GM12878 (cell line): ENCODE results near the gene FFAR3. TPM values are rescaled to one million over a fixed set of nuclear protein-coding genes. Genes with fewer than 3 reads are reported as not detected.

Source experiments
- ATAC-seq: fragments of 200-7000 bp; cut with Tn5 transposase; 3 replicates; pipeline ENCODE4 v1.9.1; 2020; ENCODE audit warnings: mild to moderate bottlenecking, moderate library complexity
- BruUV-seq: library from RNA; stranded (reverse); fragments of 400-500 nt; replicated peaks from 2 replicates; lab custom pipeline; 2021; lab: Mats Ljungman, UMichigan
- CTCF ChIA-PET: fragments of 300-600 bp; sonication (Branson Sonifier 250); formaldehyde crosslinking; extraction: SDS; loops from one replicate; lab custom pipeline; 2021; ENCODE audit warnings: inconsistent platforms; lab: Yijun Ruan, JAX
- POLR2A ChIA-PET: fragments of 350-600 bp; formaldehyde crosslinking; extraction: SDS; loops from one replicate; lab custom pipeline; 2021; ENCODE audit warnings: inconsistent platforms; lab: Charles Lee
- RAD21 ChIA-PET: fragments of 300-600 bp; sonication (Branson Sonifier 250); formaldehyde crosslinking; loops from one replicate; lab custom pipeline; 2023; ENCODE audit warnings: antibody characterized with exemption; ENCODE audit not compliant: unreplicated experiment; lab: Charles Lee
- SMC1A ChIA-PET: fragments of 300-600 bp; sonication (Branson Sonifier 250); formaldehyde crosslinking; loops from one replicate; lab custom pipeline; 2023; ENCODE audit not compliant: unreplicated experiment, uncharacterized antibody; lab: Charles Lee
- DNase-seq: peaks from one replicate; pipeline ENCODE4 v3.0.0-alpha.2; 2011; ENCODE audit warnings: low read depth, low spot score
- FAIRE-seq: peaks from 3 replicates; lab custom pipeline; 2011; peaks lifted over from hg19 to GRCh38; lab: Jason Lieb, UNC
- H2AFZ ChIP-seq: 2 replicates; pipeline ENCODE4 v1.6.0; 2011; ENCODE audit warnings: low read depth, low read length, control low read depth; ENCODE audit not compliant: control insufficient read depth
- H3K27ac ChIP-seq: 2 replicates; pipeline ENCODE4 v1.5.1; 2011; ENCODE audit warnings: control low read depth; ENCODE audit not compliant: control insufficient read depth, insufficient read depth
- H3K27me3 ChIP-seq, 2 experiments: replicated peaks in 1 of 2; 2 replicates each; pipeline versions ENCODE4 v1.6.0 to v1.6.1; 2011; ENCODE audit warnings: low read length in 1 of 2; ENCODE audit not compliant: control insufficient read depth in 2 of 2, insufficient read depth in 2 of 2
- H3K36me3 ChIP-seq, 2 experiments: 2 replicates each; pipeline ENCODE4 v1.5.1; 2011; ENCODE audit warnings: low read length in 1 of 2; ENCODE audit not compliant: control insufficient read depth in 2 of 2, insufficient read depth in 2 of 2
- H3K4me1 ChIP-seq: 2 replicates; pipeline ENCODE4 v1.6.1; 2011; ENCODE audit warnings: mild to moderate bottlenecking, low read length, moderate library complexity, mixed read lengths; ENCODE audit not compliant: control insufficient read depth, insufficient read depth
- H3K4me2 ChIP-seq: 2 replicates; pipeline ENCODE4 v1.6.0; 2011; ENCODE audit warnings: control low read depth; ENCODE audit not compliant: control insufficient read depth, insufficient read depth
- H3K4me3 ChIP-seq: fragments of 200-600 bp; sonication (generic); 2 replicates; pipeline ENCODE4 v1.5.1; 2016
- H3K79me2 ChIP-seq: 2 replicates; pipeline ENCODE4 v1.6.0; 2011; ENCODE audit warnings: low read length; ENCODE audit not compliant: control insufficient read depth, insufficient read depth
- H3K9ac ChIP-seq: 2 replicates; pipeline ENCODE4 v1.8.0; 2011; ENCODE audit warnings: low read length, control low read depth, mixed read lengths; ENCODE audit not compliant: control insufficient read depth, insufficient read depth
- H3K9me3 ChIP-seq: replicated peaks from 3 replicates; pipeline ENCODE4 v1.5.1; 2011; ENCODE audit warnings: mild to moderate bottlenecking, low read length; ENCODE audit not compliant: control insufficient read depth, insufficient read depth
- H4K20me1 ChIP-seq: 2 replicates; pipeline ENCODE4 v1.6.0; 2011; ENCODE audit not compliant: control insufficient read depth, insufficient read depth
- BACH1 ChIP-seq: fragments of 450-650 bp; IDR thresholded peaks from 2 replicates; pipeline ENCODE4 v1.6.1; 2017; ENCODE audit warnings: mild to moderate bottlenecking, borderline replicate concordance
- CREM ChIP-seq: IDR thresholded peaks from 2 replicates; pipeline ENCODE4 v1.6.1; 2014; ENCODE audit warnings: antibody characterized with exemption, low read depth
- IRF4 ChIP-seq: IDR thresholded peaks from 2 replicates; pipeline ENCODE4 v1.6.1; 2011; ENCODE audit warnings: low read depth, low read length
- KLF5 ChIP-seq: fragments of 450-650 bp; IDR thresholded peaks from 2 replicates; pipeline ENCODE4 v1.6.1; 2014; ENCODE audit warnings: mild to moderate bottlenecking; ENCODE audit not compliant: partially characterized antibody
- MEF2B ChIP-seq: fragments of 450-650 bp; IDR thresholded peaks from 2 replicates; pipeline ENCODE4 v1.6.1; 2018; ENCODE audit warnings: mild to moderate bottlenecking, moderate library complexity; ENCODE audit not compliant: partially characterized antibody, poor library complexity, severe bottlenecking
- MTA3 ChIP-seq: IDR thresholded peaks from 2 replicates; pipeline ENCODE4 v1.6.1; 2012; ENCODE audit warnings: low read length, inconsistent platforms, borderline replicate concordance
- PML ChIP-seq: IDR thresholded peaks from 2 replicates; pipeline ENCODE4 v1.6.1; 2012; ENCODE audit warnings: low read length, inconsistent platforms
- SIX5 ChIP-seq: IDR thresholded peaks from 2 replicates; pipeline ENCODE4 v1.6.1; 2011; ENCODE audit warnings: mild to moderate bottlenecking, low read depth, low read length, moderate library complexity; ENCODE audit not compliant: severe bottlenecking
- SMAD1 ChIP-seq: fragments of 450-650 bp; IDR thresholded peaks from 2 replicates; pipeline ENCODE4 v1.6.1; 2018; ENCODE audit warnings: mild to moderate bottlenecking, low read depth; ENCODE audit not compliant: partially characterized antibody
- SUZ12 ChIP-seq: fragments of 200-600 bp; sonication (generic); IDR thresholded peaks from one replicate; pipeline ENCODE4 v1.6.1; 2018; ENCODE audit warnings: antibody characterized with exemption, mild to moderate bottlenecking; ENCODE audit not compliant: unreplicated experiment
- TBL1XR1 ChIP-seq: IDR thresholded peaks from 2 replicates; pipeline ENCODE4 v1.6.1; 2012; ENCODE audit warnings: low read depth, low read length, improper control_type of control experiment
- WGBS: methylation state at CpG from one replicate; pipeline ENCODE4 v1.1.6; 2016; ENCODE audit warnings: low lambda C conversion rate; ENCODE audit not compliant: insufficient replicate concordance, insufficient coverage; ENCODE audit errors: missing lambda C conversion rate; 5-methylcytosine and 5-hydroxymethylcytosine counted together
- in situ Hi-C: fragments of 300-500 bp; cut with MboI; formaldehyde crosslinking; loops from 9 replicates; pipeline ENCODE4 v1.14.3; 2018; ENCODE audit warnings: mixed read lengths
- intact Hi-C: fragments of 100-400 bp; cut with micrococcal nuclease; formaldehyde crosslinking; loops from one replicate; pipeline ENCODE4 v1.14.2; 2022; ENCODE audit not compliant: unreplicated experiment
- polyA plus RNA-seq, 11 experiments: library from polyadenylated mRNA; depleted of rRNA in 4 of 11; unstranded in 6 of 11; stranded (reverse) in 5 of 11; fragments of >200 nt; fragmentation: Nextera tagmentation in 4 of 11; fragmentation: Illumina TruSeq in 1 of 11; extraction: Ambion mirVana in 4 of 11; extraction: Trizol in 1 of 11; gene quantifications; 1 replicate in 1 of 11; 2 replicates in 10 of 11; pipeline versions ENCODE4 v1.2.1 to v1.2.3, GENCODE V29; 2011 to 2016; ENCODE audit warnings: inconsistent platforms in 2 of 11, missing spikeins in 2 of 11, low read depth in 1 of 11
- total RNA-seq, 4 experiments: library from RNA; depleted of rRNA in 3 of 4; stranded (reverse); fragments of >200 nt in 3 of 4; fragmentation: Illumina TruSeq in 1 of 4; extraction: Trizol in 1 of 4; gene quantifications; 2 replicates each; pipeline versions ENCODE4 v1.2.1 to v1.2.3, GENCODE V29; 2013 to 2021
- TF ChIP-seq, protein P1 (sequence below): IDR thresholded peaks from 2 replicates; pipeline ENCODE4 v1.6.1; 2012; ENCODE audit warnings: low read depth, low read length, improper control_type of control experiment
- TF ChIP-seq, protein P2 (sequence below): fragments of 450-650 bp; IDR thresholded peaks from 2 replicates; pipeline ENCODE4 v1.6.1; 2017; ENCODE audit warnings: low read depth, mild to moderate bottlenecking, moderate library complexity
- TF ChIP-seq, protein P3 (sequence below): fragments of 450-650 bp; IDR thresholded peaks from 2 replicates; pipeline ENCODE4 v1.6.1; 2017; ENCODE audit warnings: borderline replicate concordance
- TF ChIP-seq, protein P4 (sequence below): fragments of 150-350 bp; IDR thresholded peaks from 2 replicates; pipeline ENCODE4 v1.6.1; 2014; ENCODE audit warnings: mild to moderate bottlenecking, low read depth, low read length

FFAR3 gene
- total and polyA plus RNA-seq, 10 of the 15 experiments (the other 5 are each of a cell fraction or from before 2014, with no cell fraction given) = 0.15 to 0.18 TPM; not detected in 8

DNA sequence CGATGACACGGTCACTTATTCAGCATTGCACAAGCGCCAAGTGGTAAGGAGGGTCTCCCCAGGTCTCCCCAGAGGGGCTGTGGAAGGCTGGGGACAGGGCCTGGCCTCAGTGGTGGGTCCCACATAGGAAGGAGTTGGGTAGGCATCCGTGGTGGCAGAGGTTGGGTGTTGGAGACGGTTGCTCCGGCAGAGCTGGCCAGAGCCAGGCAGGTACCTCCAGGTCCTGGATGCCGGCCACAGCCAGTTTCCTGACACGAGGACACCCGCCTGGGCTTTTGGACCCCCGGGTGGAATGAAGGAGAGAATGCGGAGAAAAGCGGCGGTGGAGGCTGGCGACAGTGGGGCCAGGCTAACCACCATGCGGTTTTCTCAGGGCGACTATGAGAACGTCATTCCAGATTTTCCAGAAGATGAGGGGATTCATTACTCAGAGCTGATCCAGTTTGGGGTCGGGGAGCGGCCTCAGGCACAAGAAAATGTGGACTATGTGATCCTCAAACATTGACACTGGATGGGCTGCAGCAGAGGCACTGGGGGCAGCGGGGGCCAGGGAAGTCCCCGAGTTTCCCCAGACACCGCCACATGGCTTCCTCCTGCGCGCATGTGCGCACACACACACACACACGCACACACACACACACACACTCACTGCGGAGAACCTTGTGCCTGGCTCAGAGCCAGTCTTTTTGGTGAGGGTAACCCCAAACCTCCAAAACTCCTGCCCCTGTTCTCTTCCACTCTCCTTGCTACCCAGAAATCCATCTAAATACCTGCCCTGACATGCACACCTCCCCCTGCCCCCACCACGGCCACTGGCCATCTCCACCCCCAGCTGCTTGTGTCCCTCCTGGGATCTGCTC, 11.8 kb upstream of the FFAR3 start:
- intact Hi-C loops = loop anchor here (1.0 to 5.0 kb wide), 5 partner anchors 11 to 251 kb away; partner anchors contain the start of gene USF2
- peak; percentile 74 for DNase-seq
- Histone ChIP-seq H3K27ac (peak overlapping the region; percentile 97), H3K9ac (peak overlapping the region; percentile 37), H3K4me3 (peak overlapping the region; percentile 15; the same call in 1 of the 2 replicates), H3K27me3 (no peaks in the 10 kb centered on the region), H3K9me3 (no peaks in the 10 kb centered on the region), H3K4me2 (peak overlapping the region; percentile 3), H2AFZ (peak overlapping the region; percentile 59), H3K79me2 (no peaks in the 10 kb centered on the region), H3K36me3 (peaks cover 7 to 14% of the 10 kb centered on the region in 2 experiments), H4K20me1 (no peaks in the 10 kb centered on the region), H3K4me1 (peaks cover 55% of the 10 kb centered on the region)
- CTCF ChIA-PET = interaction anchor here (0.7 to 5.8 kb wide), 12 partner anchors 13 to 205 kb away, joined by 3 to 61 read pairs (median 5); no protein-coding TSS in a partner anchor
- WGBS = 8% methylated on average over 28 of the region's 28 CpGs
- RAD21 ChIA-PET = interaction anchor here (0.7 to 6.2 kb wide), 17 partner anchors 9 to 149 kb away, joined by 3 to 127 read pairs (median 3); partner anchors contain the start of gene CD22
- SMC1A ChIA-PET = interaction anchor here (0.7 to 7.7 kb wide), 16 partner anchors 15 to 163 kb away, joined by 3 to 152 read pairs (median 6); partner anchors contain the start of gene CD22
- FAIRE-seq = peak; percentile 87
- peak; percentile 67 for ATAC-seq
- BruUV-seq = TSS peak; percentile 72
- in situ Hi-C loops = loop anchor here (5.0 kb wide), 1 partner anchor 121 kb away; no protein-coding TSS in a partner anchor
- POLR2A ChIA-PET = interaction anchor here (0.6 to 5.4 kb wide), 15 partner anchors 9 to 707 kb away, joined by 3 to 135 read pairs (median 5); no protein-coding TSS in a partner anchor
- TF ChIP-seq CREM (peak; percentile 61), MTA3 (0 out of 2 replicates have a peak, but pooled peaks have one; percentile 10), IRF4 (peak; percentile 83), MEF2B (peak; percentile 70), SMAD1 (peak; percentile 99), SIX5 (no peak), SUZ12 (no peak), TBL1XR1 (peak; percentile 82; the same call in 1 of the 2 replicates), KLF5 (peak; percentile 62), PML (no peak), BACH1 (peak; percentile 75)
- TF ChIP-seq, protein P1, sequence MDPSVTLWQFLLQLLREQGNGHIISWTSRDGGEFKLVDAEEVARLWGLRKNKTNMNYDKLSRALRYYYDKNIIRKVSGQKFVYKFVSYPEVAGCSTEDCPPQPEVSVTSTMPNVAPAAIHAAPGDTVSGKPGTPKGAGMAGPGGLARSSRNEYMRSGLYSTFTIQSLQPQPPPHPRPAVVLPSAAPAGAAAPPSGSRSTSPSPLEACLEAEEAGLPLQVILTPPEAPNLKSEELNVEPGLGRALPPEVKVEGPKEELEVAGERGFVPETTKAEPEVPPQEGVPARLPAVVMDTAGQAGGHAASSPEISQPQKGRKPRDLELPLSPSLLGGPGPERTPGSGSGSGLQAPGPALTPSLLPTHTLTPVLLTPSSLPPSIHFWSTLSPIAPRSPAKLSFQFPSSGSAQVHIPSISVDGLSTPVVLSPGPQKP = peak; percentile 8; the same call in 1 of the 2 replicates
- TF ChIP-seq, protein P2, sequence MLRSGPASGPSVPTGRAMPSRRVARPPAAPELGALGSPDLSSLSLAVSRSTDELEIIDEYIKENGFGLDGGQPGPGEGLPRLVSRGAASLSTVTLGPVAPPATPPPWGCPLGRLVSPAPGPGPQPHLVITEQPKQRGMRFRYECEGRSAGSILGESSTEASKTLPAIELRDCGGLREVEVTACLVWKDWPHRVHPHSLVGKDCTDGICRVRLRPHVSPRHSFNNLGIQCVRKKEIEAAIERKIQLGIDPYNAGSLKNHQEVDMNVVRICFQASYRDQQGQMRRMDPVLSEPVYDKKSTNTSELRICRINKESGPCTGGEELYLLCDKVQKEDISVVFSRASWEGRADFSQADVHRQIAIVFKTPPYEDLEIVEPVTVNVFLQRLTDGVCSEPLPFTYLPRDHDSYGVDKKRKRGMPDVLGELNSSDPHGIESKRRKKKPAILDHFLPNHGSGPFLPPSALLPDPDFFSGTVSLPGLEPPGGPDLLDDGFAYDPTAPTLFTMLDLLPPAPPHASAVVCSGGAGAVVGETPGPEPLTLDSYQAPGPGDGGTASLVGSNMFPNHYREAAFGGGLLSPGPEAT = peak; percentile 98
- TF ChIP-seq, protein P3, sequence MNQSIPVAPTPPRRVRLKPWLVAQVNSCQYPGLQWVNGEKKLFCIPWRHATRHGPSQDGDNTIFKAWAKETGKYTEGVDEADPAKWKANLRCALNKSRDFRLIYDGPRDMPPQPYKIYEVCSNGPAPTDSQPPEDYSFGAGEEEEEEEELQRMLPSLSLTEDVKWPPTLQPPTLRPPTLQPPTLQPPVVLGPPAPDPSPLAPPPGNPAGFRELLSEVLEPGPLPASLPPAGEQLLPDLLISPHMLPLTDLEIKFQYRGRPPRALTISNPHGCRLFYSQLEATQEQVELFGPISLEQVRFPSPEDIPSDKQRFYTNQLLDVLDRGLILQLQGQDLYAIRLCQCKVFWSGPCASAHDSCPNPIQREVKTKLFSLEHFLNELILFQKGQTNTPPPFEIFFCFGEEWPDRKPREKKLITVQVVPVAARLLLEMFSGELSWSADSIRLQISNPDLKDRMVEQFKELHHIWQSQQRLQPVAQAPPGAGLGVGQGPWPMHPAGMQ = peak; percentile 25; the same call in 1 of the 2 replicates
- TF ChIP-seq, protein P4, sequence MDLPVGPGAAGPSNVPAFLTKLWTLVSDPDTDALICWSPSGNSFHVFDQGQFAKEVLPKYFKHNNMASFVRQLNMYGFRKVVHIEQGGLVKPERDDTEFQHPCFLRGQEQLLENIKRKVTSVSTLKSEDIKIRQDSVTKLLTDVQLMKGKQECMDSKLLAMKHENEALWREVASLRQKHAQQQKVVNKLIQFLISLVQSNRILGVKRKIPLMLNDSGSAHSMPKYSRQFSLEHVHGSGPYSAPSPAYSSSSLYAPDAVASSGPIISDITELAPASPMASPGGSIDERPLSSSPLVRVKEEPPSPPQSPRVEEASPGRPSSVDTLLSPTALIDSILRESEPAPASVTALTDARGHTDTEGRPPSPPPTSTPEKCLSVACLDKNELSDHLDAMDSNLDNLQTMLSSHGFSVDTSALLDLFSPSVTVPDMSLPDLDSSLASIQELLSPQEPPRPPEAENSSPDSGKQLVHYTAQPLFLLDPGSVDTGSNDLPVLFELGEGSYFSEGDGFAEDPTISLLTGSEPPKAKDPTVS = 0 out of 2 replicates have a peak, but pooled peaks have one; percentile 27
